ENCODE data around the gene GH1.
A peak's percentile ranks its signal among the peaks of the same experiment; 100 is the strongest.
"Not testable (repeated sequence)": the region's sequence is repeated elsewhere in the genome, so short reads cannot be mapped to it uniquely, and the experiment has no call there.

Gene GH1

GRCh38 chr17:63918305-63918704 lies 334 bp downstream of the GH1 start:
- no peak overlapping the region for H3K4me3 ChIP-seq (ENCODE audit: control insufficient read depth, low read depth, low read length)
- DNase-seq (ENCODE audit: low read depth): no peak
- no peak for TF ChIP-seq CTCF (IDR thresholded peaks at IDR 0.05; ENCODE audit: control insufficient read depth, insufficient read depth, low read depth, low read length, missing control alignments)

GRCh38 chr17:63917646-63918045 lies 993 bp downstream of the GH1 start:
- TF ChIP-seq CTCF (IDR thresholded peaks at IDR 0.05; ENCODE audit: control insufficient read depth, insufficient read depth, low read depth, low read length, missing control alignments): no peak
- no peak for DNase-seq (ENCODE audit: low read depth)
- H3K4me3 ChIP-seq (ENCODE audit: control insufficient read depth, low read depth, low read length): no peak overlapping the region

GRCh38 chr17:63917206-63917605 lies 1.4 kb downstream of the GH1 start:
- not testable (repeated sequence) for DNase-seq (ENCODE audit: low read depth); H3K4me3 ChIP-seq (ENCODE audit: control insufficient read depth, low read depth, low read length)

- no peak for DNase-seq (ENCODE audit: low read depth)
- no peak for TF ChIP-seq CTCF (IDR thresholded peaks at IDR 0.05; ENCODE audit: control insufficient read depth, insufficient read depth, low read depth, low read length, missing control alignments)
- H3K4me3 ChIP-seq (ENCODE audit: control insufficient read depth, low read depth, low read length): no peak overlapping the region
Measured at GRCh38 chr17:63916566-63917185, 2.0 kb downstream of the GH1 start.

GRCh38 chr17:63915753-63916152 lies 2.9 kb downstream of the GH1 start:
- DNase-seq (ENCODE audit: low read depth); H3K4me3 ChIP-seq (ENCODE audit: control insufficient read depth, low read depth, low read length): not testable (repeated sequence)

- H3K4me3 ChIP-seq (ENCODE audit: control insufficient read depth, low read depth, low read length): no peak overlapping the region
- DNase-seq (ENCODE audit: low read depth): no peak
- no peak for TF ChIP-seq CTCF (IDR thresholded peaks at IDR 0.05; ENCODE audit: control insufficient read depth, insufficient read depth, low read depth, low read length, missing control alignments)
Measured at GRCh38 chr17:63914471-63914870, 4.2 kb downstream of the GH1 start.

- DNase-seq (ENCODE audit: low read depth): no peak
- H3K4me3 ChIP-seq (ENCODE audit: control insufficient read depth, low read depth, low read length): no peak overlapping the region
- TF ChIP-seq CTCF (IDR thresholded peaks at IDR 0.05; ENCODE audit: control insufficient read depth, insufficient read depth, low read depth, low read length, missing control alignments): peak; percentile 78
Measured at GRCh38 chr17:63911657-63912100, 7.0 kb downstream of the GH1 start.

GRCh38 chr17:63911041-63911635 lies 7.5 kb downstream of the GH1 start, which contains the start of gene CSHL1:
CSHL1 (minus strand) TSS chr17:63911258; CDS start chr17:63911196, 62 bp downstream.
- TF ChIP-seq CTCF (IDR thresholded peaks at IDR 0.05; ENCODE audit: control insufficient read depth, insufficient read depth, low read depth, low read length, missing control alignments): no peak
- H3K4me3 ChIP-seq (ENCODE audit: control insufficient read depth, low read depth, low read length): no peak within 1 kb of the TSS
- DNase-seq (ENCODE audit: low read depth): no peak

Measured in AG09309 (cell line).